Measurements from ENCODE around the gene UBE2G2. TPM values are rescaled to one million over a fixed set of nuclear protein-coding genes. Genes with fewer than 3 reads are reported as not detected.

Gene UBE2G2
- total and polyA plus RNA-seq, 8 donors, result 30.6 to 116 (median 66.2) TPM

GRCh38 chr21:44758141-44758561 lies 43.5 kb downstream of the UBE2G2 start:
- intact Hi-C loops (cut with DNase I; ENCODE audit: low total_unique reads), result no loop called here
- Histone ChIP-seq H3K9me3 (peaks cover 0 to 9% (median 0%) of the 10 kb centered on the region in 4 donors), H3K4me3 (no peak overlapping the region), H3K27ac (no peak overlapping the region), H3K27me3 (peaks cover 0 to 17% (median 0%) of the 10 kb centered on the region in 3 donors), H3K36me3 (no peaks in the 10 kb centered on the region), H3K4me1 (no peaks in the 10 kb centered on the region)
- DNase-seq, result no peak
- no peak for TF ChIP-seq EP300 (IDR thresholded peaks at IDR 0.05)
- TF ChIP-seq POLR2AphosphoS5 (IDR thresholded peaks at IDR 0.05), result no peak
- TF ChIP-seq, protein P1, sequence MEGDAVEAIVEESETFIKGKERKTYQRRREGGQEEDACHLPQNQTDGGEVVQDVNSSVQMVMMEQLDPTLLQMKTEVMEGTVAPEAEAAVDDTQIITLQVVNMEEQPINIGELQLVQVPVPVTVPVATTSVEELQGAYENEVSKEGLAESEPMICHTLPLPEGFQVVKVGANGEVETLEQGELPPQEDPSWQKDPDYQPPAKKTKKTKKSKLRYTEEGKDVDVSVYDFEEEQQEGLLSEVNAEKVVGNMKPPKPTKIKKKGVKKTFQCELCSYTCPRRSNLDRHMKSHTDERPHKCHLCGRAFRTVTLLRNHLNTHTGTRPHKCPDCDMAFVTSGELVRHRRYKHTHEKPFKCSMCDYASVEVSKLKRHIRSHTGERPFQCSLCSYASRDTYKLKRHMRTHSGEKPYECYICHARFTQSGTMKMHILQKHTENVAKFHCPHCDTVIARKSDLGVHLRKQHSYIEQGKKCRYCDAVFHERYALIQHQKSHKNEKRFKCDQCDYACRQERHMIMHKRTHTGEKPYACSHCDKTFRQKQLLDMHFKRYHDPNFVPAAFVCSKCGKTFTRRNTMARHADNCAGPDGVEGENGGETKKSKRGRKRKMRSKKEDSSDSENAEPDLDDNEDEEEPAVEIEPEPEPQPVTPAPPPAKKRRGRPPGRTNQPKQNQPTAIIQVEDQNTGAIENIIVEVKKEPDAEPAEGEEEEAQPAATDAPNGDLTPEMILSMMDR (IDR thresholded peaks at IDR 0.05), result no peak
- TF ChIP-seq POLR2A (IDR thresholded peaks at IDR 0.05), result no peak
- 89 to 95% (median 93%) methylated on average over 8 of the region's 8 CpGs; no CpG with 5 or more reads in 1 of the 5 donors for WGBS, 5 donors

DNA sequence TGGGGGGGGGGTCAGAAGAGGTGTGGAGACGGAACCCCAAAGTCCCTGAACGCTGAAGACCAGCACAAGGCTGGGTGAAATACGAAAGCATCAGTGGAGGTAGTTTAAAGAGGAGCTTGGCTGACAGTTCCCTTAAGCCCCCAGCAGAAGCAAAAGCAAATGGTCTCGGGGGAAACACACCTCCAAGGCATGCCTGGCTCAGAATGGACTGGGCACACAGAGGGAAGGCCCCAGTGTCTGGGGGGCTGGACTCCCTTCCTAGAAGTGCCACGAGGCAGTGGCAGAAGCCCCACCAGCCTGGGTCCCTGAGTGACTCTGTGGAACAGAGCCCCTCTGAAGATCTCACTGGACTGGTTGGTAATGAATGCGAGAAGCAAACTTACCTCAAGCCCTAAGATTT lies 43.9 kb downstream of the UBE2G2 start:
- TF ChIP-seq EP300 (IDR thresholded peaks at IDR 0.05), result no peak
- TF ChIP-seq, protein P1 (IDR thresholded peaks at IDR 0.05), result no peak
- TF ChIP-seq POLR2A (IDR thresholded peaks at IDR 0.05), result no peak
- no peak for TF ChIP-seq POLR2AphosphoS5 (IDR thresholded peaks at IDR 0.05)
- WGBS, 5 donors, result 86 to 89% (median 88%) methylated on average over 6 of the region's 6 CpGs
- DNase-seq, result no peak

GRCh38 chr21:44756423-44757185 lies 45.0 kb downstream of the UBE2G2 start:
- H3K9me3 ChIP-seq, result peaks cover 0 to 9% (median 0%) of the 10 kb centered on the region in 4 donors
- DNase-seq, result no peak
- H3K27me3 ChIP-seq, result peaks cover 0 to 26% (median 0%) of the 10 kb centered on the region in 3 donors
- no peaks in the 10 kb centered on the region for H3K36me3 ChIP-seq
- intact Hi-C loops (cut with DNase I; ENCODE audit: low total_unique reads), result no loop called here
- H3K4me3 ChIP-seq, result no peak overlapping the region
- H3K27ac ChIP-seq, result no peak overlapping the region
- WGBS, 5 donors, result 86 to 92% (median 91%) methylated on average over 23 of the region's 23 CpGs
- TF ChIP-seq EP300 (IDR thresholded peaks at IDR 0.05) (no peak), POLR2A (IDR thresholded peaks at IDR 0.05) (no peak), POLR2AphosphoS5 (IDR thresholded peaks at IDR 0.05) (no peak)
- TF ChIP-seq, protein P1 (IDR thresholded peaks at IDR 0.05), result no peak
- no peaks in the 10 kb centered on the region for H3K4me1 ChIP-seq

More for the DNA sequence above, 43.9 kb downstream of the UBE2G2 start:
- Histone ChIP-seq H3K27ac (no peak overlapping the region), H3K9me3 (peaks cover 0 to 9% (median 0%) of the 10 kb centered on the region in 4 donors), H3K27me3 (peaks cover 0 to 17% (median 0%) of the 10 kb centered on the region in 3 donors), H3K4me3 (no peak overlapping the region), H3K4me1 (no peaks in the 10 kb centered on the region), H3K36me3 (no peaks in the 10 kb centered on the region)
- intact Hi-C loops (cut with DNase I; ENCODE audit: low total_unique reads), result no loop called here

- TF ChIP-seq, protein P1 (IDR thresholded peaks at IDR 0.05), result no peak
- TF ChIP-seq POLR2AphosphoS5 (IDR thresholded peaks at IDR 0.05) (no peak), EP300 (IDR thresholded peaks at IDR 0.05) (no peak)
- H3K36me3 ChIP-seq, result no peaks in the 10 kb centered on the region
- peaks cover 0 to 40% (median 3%) of the 10 kb centered on the region in 3 donors for H3K27me3 ChIP-seq
Measured at GRCh38 chr21:44755227-44755626, 46.4 kb downstream of the UBE2G2 start.

More at GRCh38 chr21:44755227-44755626, 46.4 kb downstream of the UBE2G2 start:
- no peaks in the 10 kb centered on the region for H3K4me1 ChIP-seq
- no peak overlapping the region for H3K27ac ChIP-seq
- peaks cover 0 to 9% (median 0%) of the 10 kb centered on the region in 4 donors for H3K9me3 ChIP-seq
- no peak overlapping the region for H3K4me3 ChIP-seq
- intact Hi-C loops (cut with DNase I; ENCODE audit: low total_unique reads), result no loop called here
- DNase-seq, result no peak
- WGBS, 5 donors, result 71 to 89% (median 82%) methylated on average over 5 of the region's 5 CpGs

Data from stomach (tissue), 9 donors.